ENCODE results near the gene MACROD1.

The MACROD1 gene

DNA sequence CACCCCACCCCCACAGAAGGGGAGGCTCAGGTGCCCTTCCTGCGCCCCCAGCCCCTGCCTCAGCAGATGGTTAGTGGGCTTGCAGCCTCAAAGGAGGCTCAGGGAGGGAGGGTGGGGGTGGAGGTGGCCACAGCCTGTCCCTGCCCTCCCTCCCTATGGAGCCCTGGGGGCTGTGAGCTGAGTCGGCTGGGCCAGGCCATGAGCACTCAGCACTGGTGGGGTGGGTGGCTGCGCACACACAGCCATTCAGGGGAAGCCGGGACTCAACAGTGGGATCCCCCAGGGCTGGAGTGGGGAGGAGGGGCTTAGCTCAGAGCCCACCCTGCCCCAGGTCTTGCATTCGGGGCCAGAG is 80.0 kb downstream of the MACROD1 start:
- DNase-seq, result no peak
- in situ Hi-C loops (cut with MboI; ENCODE audit: low pct_unique_long_range_greater_than_20kb, low sequenced_read_pairs), result no loop called here

DNA sequence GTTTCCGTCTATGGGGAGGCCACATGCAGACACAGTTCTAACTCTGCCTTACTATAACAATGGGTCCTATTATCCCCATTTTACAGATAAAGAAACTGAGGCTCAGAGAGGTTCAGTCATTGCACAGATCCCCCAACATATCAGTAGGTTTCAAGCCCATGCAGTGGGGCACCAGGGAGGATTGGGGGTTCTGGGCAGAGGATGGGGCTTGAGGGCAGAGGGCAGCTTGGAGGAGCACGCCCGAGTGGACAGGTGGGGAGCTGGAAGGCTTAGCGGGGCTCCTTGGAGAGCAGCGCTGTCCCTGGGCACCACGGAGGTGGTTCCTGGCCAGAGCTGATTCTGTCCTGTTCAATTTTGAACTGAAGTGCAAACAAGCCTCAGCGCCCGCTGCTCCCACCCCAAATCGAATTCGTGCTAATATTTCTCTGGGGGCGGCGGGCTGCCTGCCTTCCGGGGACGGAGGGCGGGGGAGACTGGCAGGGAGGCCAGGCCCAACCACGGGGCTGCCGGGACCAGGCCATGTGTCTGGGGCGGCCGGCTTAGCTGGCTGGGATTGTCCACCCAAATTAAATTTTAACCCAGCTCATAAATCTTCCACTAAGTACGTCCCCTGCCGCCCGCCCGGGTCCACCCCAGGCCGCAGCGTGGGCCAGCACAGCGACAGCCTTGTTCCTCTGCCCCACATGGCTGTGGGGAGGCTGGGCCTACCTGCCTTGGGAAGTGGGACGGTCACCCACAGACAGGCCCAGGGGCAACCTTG is 80.8 kb downstream of the MACROD1 start:
- in situ Hi-C loops (cut with MboI; ENCODE audit: low pct_unique_long_range_greater_than_20kb, low sequenced_read_pairs), result no loop called here
- DNase-seq, result no peak

DNA sequence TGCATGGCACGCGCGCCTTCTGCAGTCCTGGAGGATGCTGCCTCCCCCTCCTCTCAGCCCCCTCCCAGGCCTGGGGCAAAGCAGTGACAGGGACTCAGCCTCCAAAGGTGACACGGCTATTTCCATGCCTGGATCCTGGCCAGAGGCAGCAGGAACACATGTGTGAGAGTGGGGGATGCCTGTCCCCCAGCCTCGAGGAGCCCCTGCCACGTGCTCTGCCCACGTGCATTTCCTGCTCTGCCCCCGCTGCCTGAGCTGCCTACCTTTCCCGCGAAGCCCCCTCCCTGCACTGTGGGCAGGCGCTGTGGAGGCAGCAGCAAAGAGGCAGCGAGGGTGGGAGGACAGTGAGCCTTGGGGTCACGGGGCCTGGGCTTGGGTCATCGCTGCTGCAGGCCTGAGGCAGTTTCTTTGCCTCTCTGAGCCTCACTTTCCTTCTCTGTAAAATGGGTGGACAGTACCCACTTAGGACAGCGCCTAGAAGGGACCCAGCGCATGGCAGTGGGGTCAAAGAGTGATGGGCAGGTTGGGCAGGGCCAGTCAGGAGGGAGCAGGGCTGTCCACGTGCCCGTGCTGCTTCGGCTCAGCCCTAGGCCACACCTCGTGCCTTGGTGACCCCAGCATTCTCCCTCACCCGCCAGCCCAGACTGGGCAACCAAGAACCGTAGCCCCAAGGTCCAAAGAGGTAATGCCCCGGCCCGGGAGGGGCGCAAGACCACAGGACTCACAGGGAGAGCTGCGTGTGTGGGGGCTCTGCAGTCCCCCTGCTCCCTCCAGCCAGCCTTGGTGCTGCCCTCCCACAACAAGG is 81.6 kb downstream of the MACROD1 start:
- in situ Hi-C loops (cut with MboI; ENCODE audit: low pct_unique_long_range_greater_than_20kb, low sequenced_read_pairs), result no loop called here
- DNase-seq, result no peak

DNA sequence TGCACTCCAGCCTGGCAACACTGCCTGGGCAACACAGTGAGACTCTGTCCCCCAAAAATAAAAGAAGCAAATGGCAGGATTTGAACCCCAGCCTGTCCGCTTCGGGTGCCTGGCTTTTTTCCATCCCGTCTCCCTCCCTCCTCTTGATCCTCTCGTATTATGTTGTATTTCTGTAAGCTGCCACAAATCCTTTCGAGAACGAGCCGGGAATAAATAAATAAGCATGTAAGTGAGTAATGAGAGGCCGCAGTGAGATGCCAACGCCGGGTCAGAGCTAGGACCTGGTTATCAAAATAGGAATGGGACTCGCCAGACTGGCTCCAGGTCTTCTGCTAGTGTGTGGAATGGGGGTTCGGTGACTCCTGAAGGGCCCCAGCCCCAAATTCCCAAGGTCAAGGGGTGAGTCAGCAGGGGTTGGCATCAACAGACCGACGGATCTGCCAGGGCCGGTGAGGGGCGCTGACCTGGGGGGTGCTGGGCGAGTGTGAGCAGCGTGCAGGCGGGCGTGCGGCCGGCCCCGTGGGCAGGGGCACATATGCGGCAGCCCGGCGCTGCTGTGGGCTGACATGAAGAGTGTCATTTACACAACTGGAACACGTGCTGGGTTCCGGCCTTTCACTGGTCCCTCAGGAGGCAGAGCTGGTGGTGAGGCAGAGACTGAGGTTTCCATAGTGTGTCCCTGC is 82.4 kb downstream of the MACROD1 start:
- no peak for DNase-seq
- in situ Hi-C loops (cut with MboI; ENCODE audit: low pct_unique_long_range_greater_than_20kb, low sequenced_read_pairs), result no loop called here

DNA sequence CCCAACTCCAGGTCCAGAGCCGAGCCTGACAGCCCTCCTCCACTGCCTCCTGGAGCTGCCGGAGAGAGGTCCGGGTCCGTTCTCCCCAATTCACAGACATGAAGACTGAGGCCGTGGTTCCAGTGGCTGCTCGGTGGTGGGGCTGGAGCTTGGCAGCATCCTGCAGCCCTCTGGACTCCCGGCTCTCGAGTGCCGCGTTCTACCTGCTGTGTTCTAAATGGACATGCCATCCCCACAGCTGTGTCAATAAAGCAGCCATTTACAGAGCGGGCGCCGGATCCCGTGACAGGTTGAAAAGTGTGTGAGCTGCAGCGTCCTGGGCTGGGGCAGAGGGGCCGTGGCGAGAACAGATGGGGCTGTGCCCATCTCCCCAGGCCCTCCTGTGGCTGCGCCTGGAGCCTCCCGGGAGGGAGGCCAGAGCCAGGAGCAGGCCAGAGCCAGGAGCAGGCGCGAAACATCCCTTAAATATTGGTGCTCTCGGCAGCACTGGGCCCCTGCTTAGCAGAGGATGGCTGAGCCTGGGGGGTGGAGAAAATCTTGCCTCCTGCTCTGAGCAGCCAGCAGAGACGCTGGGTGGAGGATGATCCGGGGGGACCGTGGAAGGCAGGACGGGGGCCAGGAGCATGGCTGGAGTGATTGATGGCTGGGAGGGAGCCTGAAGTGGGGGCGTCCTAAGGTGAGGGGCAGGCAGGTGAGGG is 84.0 kb downstream of the MACROD1 start:
- no peak for DNase-seq
- in situ Hi-C loops (cut with MboI; ENCODE audit: low pct_unique_long_range_greater_than_20kb, low sequenced_read_pairs), result no loop called here

DNA sequence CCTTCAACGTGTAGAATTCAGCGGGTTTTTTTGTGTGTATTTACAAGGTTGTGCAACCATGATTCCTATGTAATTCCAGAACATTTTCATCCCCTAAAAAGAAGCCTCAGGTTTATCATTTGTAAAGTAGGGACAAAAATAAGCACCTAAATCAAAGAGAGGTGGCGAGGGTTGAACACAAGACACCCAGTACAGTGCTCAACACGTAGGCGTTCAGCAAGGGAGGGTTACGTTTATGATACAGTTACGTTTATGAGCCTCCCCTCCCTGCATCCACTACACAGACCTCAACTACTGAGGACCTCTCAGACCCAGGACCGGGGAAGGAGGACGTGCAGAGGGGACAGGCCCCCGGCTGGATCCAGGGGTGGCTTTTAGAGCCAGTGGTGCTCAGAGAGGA is 85.5 kb downstream of the MACROD1 start:
- in situ Hi-C loops (cut with MboI; ENCODE audit: low pct_unique_long_range_greater_than_20kb, low sequenced_read_pairs), result no loop called here
- no peak for DNase-seq

DNA sequence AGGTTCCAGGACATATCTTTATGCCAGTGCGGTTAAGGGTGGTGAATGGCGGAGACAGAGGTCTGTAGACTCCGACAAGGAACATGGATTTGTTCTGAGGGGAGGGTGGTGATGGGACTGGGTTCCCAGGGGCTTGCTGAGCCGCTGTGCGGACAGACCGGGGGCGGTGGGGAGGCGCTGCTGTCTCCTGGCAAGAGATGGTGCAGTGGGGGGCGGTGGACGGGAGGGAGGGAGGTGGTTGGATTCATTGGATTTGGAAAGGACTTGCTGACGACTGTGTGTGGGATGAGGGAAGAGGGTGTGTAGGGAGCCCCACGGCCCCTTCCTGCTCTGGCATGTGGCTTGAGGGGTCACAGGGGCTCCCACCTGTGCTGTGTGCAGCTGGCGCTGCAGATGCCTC is 87.0 kb downstream of the MACROD1 start:
- DNase-seq, result no peak
- in situ Hi-C loops (cut with MboI; ENCODE audit: low pct_unique_long_range_greater_than_20kb, low sequenced_read_pairs), result no loop called here

DNA sequence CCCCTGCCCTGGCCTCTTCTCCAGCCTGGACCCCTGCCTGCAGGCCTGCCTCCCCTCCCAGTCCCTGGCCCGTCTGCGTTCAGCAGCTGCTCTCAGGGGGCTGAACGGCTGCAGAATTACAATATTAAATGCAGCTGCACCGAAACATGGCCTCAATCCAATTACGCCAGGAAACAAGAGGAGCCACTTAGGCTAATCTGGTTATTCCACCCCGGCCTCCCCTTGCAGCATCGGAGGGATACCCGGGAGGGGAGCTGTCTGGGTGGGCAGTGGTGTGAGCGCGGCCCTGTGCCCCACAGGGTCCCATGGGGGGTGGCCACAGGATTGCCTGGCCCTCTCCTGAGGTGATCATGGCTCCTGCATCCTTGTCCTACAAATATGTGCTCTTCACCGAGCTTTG is 87.6 kb downstream of the MACROD1 start:
- no peak for DNase-seq
- in situ Hi-C loops (cut with MboI; ENCODE audit: low pct_unique_long_range_greater_than_20kb, low sequenced_read_pairs), result no loop called here

DNA sequence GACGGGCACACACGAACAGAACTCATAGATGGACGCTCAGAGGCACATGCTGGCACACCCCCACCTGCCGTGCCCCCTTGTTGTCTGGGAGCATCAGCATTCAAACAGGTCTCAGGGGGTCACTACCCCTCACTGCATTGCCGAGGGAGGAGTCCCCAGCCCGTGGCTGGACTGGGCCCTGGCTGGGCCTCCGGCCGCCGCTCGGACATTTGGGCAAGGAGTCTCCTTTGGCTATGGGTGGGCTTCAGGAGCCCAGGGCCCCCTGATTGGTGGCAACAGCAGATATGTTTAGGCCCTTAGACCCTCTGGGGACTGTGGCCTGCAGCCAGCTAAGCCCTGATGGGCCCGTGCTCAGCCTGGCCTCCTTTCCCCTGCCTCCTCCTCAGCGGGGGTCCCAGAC is 88.3 kb downstream of the MACROD1 start:
- no peak for DNase-seq
- in situ Hi-C loops (cut with MboI; ENCODE audit: low pct_unique_long_range_greater_than_20kb, low sequenced_read_pairs), result no loop called here

DNA sequence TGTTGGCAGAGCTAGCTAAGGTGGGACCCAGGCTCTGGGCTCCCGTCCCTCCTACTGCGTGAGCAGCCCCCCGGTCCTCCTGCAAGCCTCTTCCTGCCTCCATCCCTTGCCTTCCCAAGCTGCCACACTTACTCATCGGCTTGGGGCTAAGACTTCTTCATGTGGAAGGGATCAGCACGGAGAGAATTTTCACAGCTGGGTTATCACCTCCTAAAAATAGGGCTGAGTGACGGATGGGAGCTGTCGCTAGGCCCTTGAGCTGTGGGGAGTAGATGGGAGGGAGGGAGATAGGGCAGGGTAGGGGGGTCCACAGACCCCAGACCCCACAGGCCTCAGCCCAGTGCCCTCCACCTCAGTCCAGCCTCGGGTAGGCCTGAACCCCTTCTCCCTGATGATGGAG is 89.2 kb downstream of the MACROD1 start:
- in situ Hi-C loops (cut with MboI; ENCODE audit: low pct_unique_long_range_greater_than_20kb, low sequenced_read_pairs), result no loop called here
- no peak for DNase-seq

DNA sequence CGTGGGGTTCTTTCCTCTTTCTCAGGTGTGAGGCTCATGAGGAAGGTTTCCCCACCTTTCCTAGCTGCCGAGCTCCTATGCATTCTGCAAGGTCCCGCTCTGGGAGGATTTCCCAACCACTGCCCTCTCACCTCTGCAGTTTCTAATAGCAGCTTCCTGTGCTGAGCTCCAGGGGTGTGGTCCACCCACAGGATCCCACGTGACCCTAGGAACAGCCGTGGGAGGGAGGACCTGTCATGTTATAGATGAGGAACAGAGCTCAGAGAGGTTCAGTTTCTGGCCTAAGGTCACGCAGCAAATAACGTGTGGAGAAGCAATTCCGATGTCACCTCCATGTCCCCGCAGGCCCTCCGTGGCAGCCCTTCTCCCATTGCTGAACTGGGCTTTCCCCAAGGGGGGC is 91.7 kb downstream of the MACROD1 start:
- DNase-seq, result no peak
- in situ Hi-C loops (cut with MboI; ENCODE audit: low pct_unique_long_range_greater_than_20kb, low sequenced_read_pairs), result no loop called here

DNA sequence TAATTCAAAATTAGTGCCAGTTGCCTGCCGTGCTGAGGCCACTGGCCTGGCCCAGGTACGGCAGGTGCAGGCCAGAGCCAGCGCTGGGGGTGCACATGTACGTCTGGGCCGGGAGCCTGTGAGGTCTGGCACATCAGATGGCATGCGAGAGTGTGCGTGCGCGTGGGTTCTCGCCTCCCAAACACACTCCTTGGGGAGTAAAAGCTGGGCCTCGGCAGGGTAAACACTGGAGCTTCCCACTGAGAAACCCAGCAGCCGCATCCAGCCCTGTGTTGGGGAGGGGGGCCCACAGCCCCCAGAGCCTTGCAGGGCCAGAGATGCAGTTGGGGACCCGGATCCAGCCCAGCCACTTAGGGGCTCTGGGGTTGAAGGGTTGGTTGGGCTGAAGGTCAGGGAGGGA is 92.4 kb downstream of the MACROD1 start:
- no peak for DNase-seq
- in situ Hi-C loops (cut with MboI; ENCODE audit: low pct_unique_long_range_greater_than_20kb, low sequenced_read_pairs), result no loop called here

DNA sequence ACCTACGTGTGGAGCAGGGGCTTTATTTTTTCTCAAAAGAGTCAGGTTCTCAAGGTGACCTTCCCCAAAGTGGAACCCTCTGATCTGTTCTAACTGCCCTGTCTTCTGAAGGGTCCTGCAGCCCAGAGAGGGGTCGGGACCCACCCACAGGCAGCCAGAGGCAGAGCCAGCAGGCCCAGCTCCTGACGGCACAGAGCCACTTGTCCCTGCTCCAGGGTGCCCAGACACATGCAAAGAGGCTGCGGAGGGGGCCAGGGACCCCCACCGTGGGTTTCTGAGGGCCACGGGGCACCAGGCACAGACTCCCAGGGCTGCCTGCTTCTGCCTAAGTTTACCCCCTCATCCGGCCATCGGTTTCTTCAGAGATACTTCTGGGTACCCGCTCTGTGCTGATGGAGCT is 93.0 kb downstream of the MACROD1 start:
- in situ Hi-C loops (cut with MboI; ENCODE audit: low pct_unique_long_range_greater_than_20kb, low sequenced_read_pairs), result no loop called here
- DNase-seq, result no peak

DNA sequence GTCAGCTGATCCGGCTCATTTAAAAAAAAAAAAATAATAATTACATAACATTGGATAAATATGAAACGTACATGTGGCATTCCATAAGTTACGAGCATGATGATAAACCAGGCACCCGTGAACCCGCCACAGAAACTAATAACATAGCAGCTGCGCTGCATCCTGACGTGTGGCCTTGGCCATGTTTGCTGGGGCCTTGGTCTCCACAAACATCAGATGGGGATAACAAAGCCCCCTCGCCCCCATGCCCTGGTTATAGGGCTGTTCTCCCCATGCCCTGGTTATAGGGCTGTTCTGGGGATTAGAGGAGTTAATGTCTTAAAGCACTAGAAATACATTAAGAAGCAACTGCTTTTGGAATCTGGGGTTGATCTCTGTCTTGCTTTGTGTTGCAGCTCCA is 93.5 kb downstream of the MACROD1 start:
- in situ Hi-C loops (cut with MboI; ENCODE audit: low pct_unique_long_range_greater_than_20kb, low sequenced_read_pairs), result no loop called here
- DNase-seq, result no peak

DNA sequence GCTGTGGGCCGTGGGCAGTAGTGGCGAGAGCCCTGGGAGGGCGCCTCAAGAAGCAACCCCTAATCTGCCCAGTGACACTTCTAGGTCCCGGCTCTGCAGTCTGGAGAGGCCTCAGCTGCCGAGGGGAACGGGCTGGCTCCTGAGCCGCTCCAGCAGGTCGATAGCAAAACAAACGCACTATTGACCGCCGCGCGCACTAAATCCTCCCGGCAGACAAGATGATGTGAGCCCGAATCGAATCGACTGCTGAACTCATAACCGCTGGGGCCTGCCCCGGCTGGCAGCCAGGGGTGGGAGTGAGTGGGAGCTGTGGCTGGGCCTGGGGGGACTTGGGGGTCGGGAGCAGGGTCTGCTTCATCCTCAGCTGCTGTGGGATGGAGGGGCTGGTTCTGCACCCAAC is 94.1 kb downstream of the MACROD1 start:
- in situ Hi-C loops (cut with MboI; ENCODE audit: low pct_unique_long_range_greater_than_20kb, low sequenced_read_pairs), result no loop called here
- DNase-seq, result no peak

DNA sequence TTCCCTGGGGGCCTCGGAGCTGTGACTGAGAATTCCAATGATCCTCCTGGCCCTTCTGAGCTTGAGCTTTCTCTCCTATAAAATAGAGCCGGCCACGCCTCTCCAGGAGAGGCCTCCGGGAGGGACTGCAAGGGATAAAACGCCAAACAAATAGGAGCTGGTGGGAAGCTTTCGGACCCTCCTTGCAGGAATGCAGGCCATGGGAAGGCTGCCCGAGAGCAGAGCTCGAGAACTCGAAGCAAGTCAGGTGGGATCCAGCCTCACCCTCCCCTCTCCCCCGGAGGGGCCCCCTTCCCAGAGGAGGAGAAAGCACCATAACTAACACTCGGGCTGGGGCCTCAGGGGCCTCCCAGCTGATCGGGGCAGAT is 95.6 kb downstream of the MACROD1 start:
- in situ Hi-C loops (cut with MboI; ENCODE audit: low pct_unique_long_range_greater_than_20kb, low sequenced_read_pairs), result no loop called here
- no peak for DNase-seq

DNA sequence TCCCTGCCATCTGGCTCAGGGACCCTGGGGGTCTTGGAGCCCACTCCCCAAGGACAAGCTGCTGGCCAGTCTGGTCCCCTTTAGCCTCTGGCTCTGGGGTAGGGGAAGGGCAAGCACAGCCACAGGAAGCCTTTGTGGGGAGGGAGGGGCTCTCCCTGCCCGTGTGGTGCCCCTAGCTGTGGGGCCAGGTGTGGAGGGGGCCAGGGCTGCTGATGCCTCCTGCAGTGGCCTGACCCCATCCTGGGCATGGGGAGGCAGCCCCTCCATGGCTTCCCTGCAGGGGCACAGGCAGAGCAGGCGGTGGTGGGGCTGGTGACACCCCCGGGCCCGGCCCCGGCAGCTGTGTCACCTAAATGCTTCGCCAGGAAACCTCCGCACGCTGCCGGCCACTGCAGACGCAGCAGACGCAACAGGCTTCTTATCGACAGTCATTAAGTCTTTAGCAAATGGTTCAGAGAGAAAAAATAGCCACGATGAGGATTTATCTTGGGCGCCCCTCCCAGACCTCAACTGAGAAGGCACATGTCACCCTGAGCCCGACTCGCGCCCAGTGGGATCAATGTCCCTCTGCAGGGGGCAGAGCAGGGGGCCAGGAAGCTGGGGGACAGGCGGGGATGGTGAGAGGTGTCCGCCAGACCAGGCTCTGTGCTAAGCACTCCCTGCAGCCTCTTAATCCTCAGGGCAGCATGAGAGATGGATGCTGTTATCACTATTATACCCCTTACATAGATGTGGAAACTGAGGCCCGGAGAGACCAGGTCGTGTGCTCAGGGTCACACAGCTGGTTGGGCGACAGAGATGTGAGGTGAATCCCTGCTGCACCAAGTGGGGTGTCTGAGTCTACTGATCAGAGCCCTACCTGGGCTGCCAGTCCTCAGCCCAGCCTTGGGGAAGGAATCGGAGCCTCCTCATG is 96.3 kb downstream of the MACROD1 start:
- in situ Hi-C loops (cut with MboI; ENCODE audit: low pct_unique_long_range_greater_than_20kb, low sequenced_read_pairs), result no loop called here
- no peak for DNase-seq

DNA sequence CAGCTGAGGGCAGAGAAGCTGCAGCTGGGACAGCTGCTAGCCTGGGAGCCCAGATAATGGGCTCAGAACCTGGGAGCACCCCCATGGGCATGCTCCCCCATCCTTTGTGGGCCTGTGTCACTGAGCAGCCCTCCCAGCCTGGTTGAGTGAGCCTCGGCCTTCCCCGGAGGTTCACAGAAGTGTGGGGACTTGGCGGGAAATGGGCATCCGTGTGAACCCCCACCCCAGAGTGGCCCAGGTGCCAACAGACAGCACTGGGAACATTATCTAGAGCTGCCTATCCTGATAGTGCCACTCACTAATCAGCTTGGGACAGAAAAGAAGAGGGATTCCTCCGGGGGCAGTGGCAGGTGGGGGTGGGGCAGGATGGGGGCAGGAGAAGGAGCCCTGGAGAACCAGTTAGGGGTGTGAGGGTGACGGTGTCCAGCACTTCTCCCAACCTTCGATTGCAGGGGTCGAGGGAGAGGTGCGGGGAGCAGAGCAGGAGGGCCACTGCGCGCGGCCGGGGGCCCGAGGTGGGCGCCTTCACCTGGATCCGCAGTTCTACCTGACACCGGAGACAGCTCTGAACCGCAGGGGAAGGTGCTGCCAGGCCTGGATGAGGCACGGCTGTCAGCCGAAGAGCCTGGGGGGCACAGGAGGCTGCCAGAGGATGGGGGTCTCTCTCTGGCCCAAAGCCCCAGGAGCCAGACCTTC is 97.1 kb downstream of the MACROD1 start:
- in situ Hi-C loops (cut with MboI; ENCODE audit: low pct_unique_long_range_greater_than_20kb, low sequenced_read_pairs), result no loop called here

More for the DNA sequence above, 97.1 kb downstream of the MACROD1 start:
- no peak for DNase-seq
